HAP-1 (cell line): ENCODE results near the gene APOBEC3H.

Experiments
- DNase-seq, 2 experiments: peaks; one replicate each; pipeline ENCODE4 v3.0.0-alpha.2; 2016 to 2020; ENCODE audit warnings: low spot score in 2 of 2
- H3K27me3 ChIP-seq: fragments of 250-450 bp; sonication (Bioruptor Pico); 2 replicates; pipeline ENCODE4 v1.5.1; 2020; ENCODE audit warnings: low read depth, mild to moderate bottlenecking, moderate library complexity
- H3K36me3 ChIP-seq: fragments of 250-450 bp; sonication (Bioruptor Pico); replicated peaks from 2 replicates; pipeline ENCODE4 v1.5.1; 2020; ENCODE audit warnings: mild to moderate bottlenecking
- H3K4me1 ChIP-seq: fragments of 250-450 bp; sonication (Bioruptor Pico); 2 replicates; pipeline ENCODE4 v1.5.1; 2020; ENCODE audit warnings: mild to moderate bottlenecking
- H3K4me3 ChIP-seq: fragments of 250-450 bp; sonication (Bioruptor Pico); 2 replicates; pipeline ENCODE4 v1.5.1; 2020; ENCODE audit warnings: mild to moderate bottlenecking, moderate library complexity
- H3K9me3 ChIP-seq: fragments of 250-450 bp; sonication (Bioruptor Pico); 2 replicates; pipeline ENCODE4 v1.5.1; 2020; ENCODE audit warnings: mild to moderate bottlenecking, moderate library complexity
- in situ Hi-C: fragments of 300-500 bp; cut with MboI; formaldehyde crosslinking; loops from 3 replicates; pipeline ENCODE4 v1.14.3; 2020; ENCODE audit warnings: low sequenced_read_pairs, inconsistent platforms, mixed read lengths

APOBEC3H gene

GRCh38 chr22:39109361-39109760, 12.3 kb downstream of the APOBEC3H start:
- Histone ChIP-seq H3K4me3 (no peak overlapping the region), H3K36me3 (no peaks in the 10 kb centered on the region), H3K9me3 (no peaks in the 10 kb centered on the region; the same call in 1 of the 2 replicates), H3K27me3 (no peaks in the 10 kb centered on the region), H3K4me1 (peaks cover 5% of the 10 kb centered on the region)
- no peak for DNase-seq
- in situ Hi-C loops, result no loop called here

- peak in 1 of 2 experiments; percentile 45 for DNase-seq
- no peak overlapping the region for H3K4me3 ChIP-seq
- H3K4me1 ChIP-seq, result peaks cover 13% of the 10 kb centered on the region
- in situ Hi-C loops, result no loop called here
- H3K36me3 ChIP-seq, result no peaks in the 10 kb centered on the region
- no peaks in the 10 kb centered on the region for H3K27me3 ChIP-seq
- no peaks in the 10 kb centered on the region; the same call in 1 of the 2 replicates for H3K9me3 ChIP-seq
Observed at GRCh38 chr22:39110631-39111561, 13.9 kb downstream of the APOBEC3H start.

- peaks cover 13% of the 10 kb centered on the region for H3K4me1 ChIP-seq
- DNase-seq, result peak; percentile 39 to 43
- H3K4me3 ChIP-seq, result no peak overlapping the region
- no peaks in the 10 kb centered on the region; the same call in 1 of the 2 replicates for H3K9me3 ChIP-seq
- no peaks in the 10 kb centered on the region for H3K27me3 ChIP-seq
- H3K36me3 ChIP-seq, result no peaks in the 10 kb centered on the region
- in situ Hi-C loops, result no loop called here
Observed at GRCh38 chr22:39114112-39114511, 17.1 kb downstream of the APOBEC3H start.

- H3K4me3 ChIP-seq, result no peak overlapping the region
- no peaks in the 10 kb centered on the region for H3K27me3 ChIP-seq
- peaks cover 13% of the 10 kb centered on the region for H3K4me1 ChIP-seq
- no peaks in the 10 kb centered on the region; the same call in 1 of the 2 replicates for H3K9me3 ChIP-seq
- in situ Hi-C loops, result loop anchor here (5.0 kb wide), 1 partner anchor 113 kb away; no protein-coding TSS in a partner anchor
- DNase-seq, result no peak
- H3K36me3 ChIP-seq, result no peaks in the 10 kb centered on the region
Observed at GRCh38 chr22:39115570-39115969, 18.5 kb downstream of the APOBEC3H start.

- Histone ChIP-seq H3K4me3 (no peak overlapping the region), H3K4me1 (peaks cover 12% of the 10 kb centered on the region), H3K9me3 (no peaks in the 10 kb centered on the region; the same call in 1 of the 2 replicates), H3K27me3 (no peaks in the 10 kb centered on the region), H3K36me3 (no peaks in the 10 kb centered on the region)
- no peak for DNase-seq
- in situ Hi-C loops, result loop anchor here (5.0 kb wide), 1 partner anchor 114 kb away; no protein-coding TSS in a partner anchor
Observed at GRCh38 chr22:39115977-39116621, 19.1 kb downstream of the APOBEC3H start.

GRCh38 chr22:39117585-39118191, 20.6 kb downstream of the APOBEC3H start:
- in situ Hi-C loops, result loop anchor here (5.0 kb wide), 1 partner anchor 115 kb away; no protein-coding TSS in a partner anchor
- peak; percentile 35 to 77 for DNase-seq
- Histone ChIP-seq H3K27me3 (no peaks in the 10 kb centered on the region), H3K36me3 (no peaks in the 10 kb centered on the region), H3K4me3 (no peak overlapping the region), H3K9me3 (no peaks in the 10 kb centered on the region; the same call in 1 of the 2 replicates), H3K4me1 (peaks cover 11% of the 10 kb centered on the region)

- Histone ChIP-seq H3K4me1 (no peaks in the 10 kb centered on the region), H3K9me3 (no peaks in the 10 kb centered on the region), H3K4me3 (no peak overlapping the region), H3K27me3 (no peaks in the 10 kb centered on the region), H3K36me3 (no peaks in the 10 kb centered on the region)
- in situ Hi-C loops, result no loop called here
- no peak for DNase-seq
Observed at GRCh38 chr22:39120983-39121382, 23.9 kb downstream of the APOBEC3H start.

GRCh38 chr22:39122772-39123470, 25.9 kb downstream of the APOBEC3H start:
- DNase-seq, result no peak
- H3K27me3 ChIP-seq, result no peaks in the 10 kb centered on the region
- in situ Hi-C loops, result no loop called here
- H3K4me3 ChIP-seq, result no peak overlapping the region
- no peaks in the 10 kb centered on the region for H3K9me3 ChIP-seq
- H3K4me1 ChIP-seq, result no peaks in the 10 kb centered on the region
- no peaks in the 10 kb centered on the region for H3K36me3 ChIP-seq

GRCh38 chr22:39123751-39124581, 26.9 kb downstream of the APOBEC3H start:
- in situ Hi-C loops, result no loop called here
- H3K9me3 ChIP-seq, result no peaks in the 10 kb centered on the region
- DNase-seq, result no peak
- no peaks in the 10 kb centered on the region for H3K36me3 ChIP-seq
- no peaks in the 10 kb centered on the region for H3K4me1 ChIP-seq
- no peak overlapping the region for H3K4me3 ChIP-seq
- no peaks in the 10 kb centered on the region for H3K27me3 ChIP-seq

- no peaks in the 10 kb centered on the region for H3K36me3 ChIP-seq
- H3K4me3 ChIP-seq, result no peak overlapping the region
- no peaks in the 10 kb centered on the region for H3K4me1 ChIP-seq
- in situ Hi-C loops, result no loop called here
- no peaks in the 10 kb centered on the region for H3K9me3 ChIP-seq
- H3K27me3 ChIP-seq, result no peaks in the 10 kb centered on the region
- DNase-seq, result no peak
Observed at GRCh38 chr22:39125622-39126021, 28.6 kb downstream of the APOBEC3H start.

- Histone ChIP-seq H3K4me3 (no peak overlapping the region), H3K27me3 (no peaks in the 10 kb centered on the region), H3K4me1 (no peaks in the 10 kb centered on the region), H3K9me3 (no peaks in the 10 kb centered on the region), H3K36me3 (no peaks in the 10 kb centered on the region)
- DNase-seq, result no peak
- in situ Hi-C loops, result no loop called here
Observed at GRCh38 chr22:39128508-39128907, 31.5 kb downstream of the APOBEC3H start.

GRCh38 chr22:39129081-39129480, 32.0 kb downstream of the APOBEC3H start:
- Histone ChIP-seq H3K4me1 (no peaks in the 10 kb centered on the region), H3K36me3 (no peaks in the 10 kb centered on the region), H3K4me3 (no peak overlapping the region), H3K9me3 (no peaks in the 10 kb centered on the region), H3K27me3 (no peaks in the 10 kb centered on the region)
- no peak for DNase-seq
- in situ Hi-C loops, result no loop called here
